Neutrophil (primary cell): Measurements from ENCODE around the gene GOLGA8A.
"Not testable (repeated sequence)": the region's sequence is repeated elsewhere in the genome, so short reads cannot be mapped to it uniquely, and the experiment has no call there.

ENCODE experiments used
- H3K27ac ChIP-seq: fragments of 200-600 bp; sonication (generic); 2 replicates; pipeline ENCODE4 v1.5.1; 2016; ENCODE audit warnings: mild to moderate bottlenecking, moderate library complexity
- H3K27me3 ChIP-seq: fragments of 200-600 bp; sonication (generic); 2 replicates; pipeline ENCODE4 v1.6.0; 2016; ENCODE audit warnings: mild to moderate bottlenecking
- H3K36me3 ChIP-seq: fragments of 200-600 bp; sonication (generic); 2 replicates; pipeline ENCODE4 v1.5.1; 2017
- H3K4me1 ChIP-seq, 2 experiments: fragments of 200-600 bp in 1 of 2; sonication (generic) in 1 of 2; 1 replicate in 1 of 2; 2 replicates in 1 of 2; pipeline versions ENCODE4 v1.5.1 to v1.6.1; 2013 to 2016; ENCODE audit warnings: low read depth in 1 of 2, low read length in 1 of 2, mild to moderate bottlenecking in 1 of 2, moderate library complexity in 1 of 2; ENCODE audit not compliant: control insufficient read depth in 1 of 2, insufficient read depth in 1 of 2
- H3K4me3 ChIP-seq, 2 experiments: fragments of 200-600 bp in 1 of 2; sonication (generic) in 1 of 2; 1 replicate in 1 of 2; 2 replicates in 1 of 2; pipeline ENCODE4 v1.5.1; 2013 to 2016; ENCODE audit warnings: low read depth in 1 of 2, low read length in 1 of 2, mild to moderate bottlenecking in 1 of 2, moderate library complexity in 1 of 2
- H3K9me3 ChIP-seq: fragments of 200-600 bp; sonication (generic); 2 replicates; pipeline ENCODE4 v1.5.1; 2016

The GOLGA8A gene

GRCh38 chr15:34409511-34409910, 28.1 kb downstream of the GOLGA8A start:
- H3K36me3 ChIP-seq, H3K4me1 ChIP-seq, H3K4me3 ChIP-seq, H3K27ac ChIP-seq, H3K9me3 ChIP-seq, H3K27me3 ChIP-seq: not testable (repeated sequence)

GRCh38 chr15:34408973-34409372, 28.6 kb downstream of the GOLGA8A start:
- not testable (repeated sequence) for H3K36me3 ChIP-seq, H3K27ac ChIP-seq, H3K27me3 ChIP-seq, H3K4me1 ChIP-seq, H3K9me3 ChIP-seq, H3K4me3 ChIP-seq

GRCh38 chr15:34403899-34404298, 33.7 kb downstream of the GOLGA8A start:
- not testable (repeated sequence) for H3K36me3 ChIP-seq, H3K27ac ChIP-seq, H3K4me3 ChIP-seq, H3K9me3 ChIP-seq, H3K4me1 ChIP-seq, H3K27me3 ChIP-seq

GRCh38 chr15:34403160-34403598, 34.4 kb downstream of the GOLGA8A start:
- not testable (repeated sequence) for H3K36me3 ChIP-seq, H3K4me1 ChIP-seq, H3K27me3 ChIP-seq, H3K9me3 ChIP-seq, H3K4me3 ChIP-seq, H3K27ac ChIP-seq

- not testable (repeated sequence) for H3K27ac ChIP-seq, H3K36me3 ChIP-seq, H3K9me3 ChIP-seq, H3K4me1 ChIP-seq, H3K27me3 ChIP-seq, H3K4me3 ChIP-seq
Observed at GRCh38 chr15:34397637-34398259, 39.9 kb downstream of the GOLGA8A start.

- H3K9me3 ChIP-seq, H3K4me3 ChIP-seq, H3K27ac ChIP-seq, H3K4me1 ChIP-seq, H3K36me3 ChIP-seq, H3K27me3 ChIP-seq: not testable (repeated sequence)
Observed at GRCh38 chr15:34392981-34393380, 44.6 kb downstream of the GOLGA8A start.

- not testable (repeated sequence) for H3K36me3 ChIP-seq, H3K27ac ChIP-seq, H3K27me3 ChIP-seq, H3K4me3 ChIP-seq, H3K9me3 ChIP-seq, H3K4me1 ChIP-seq
Observed at GRCh38 chr15:34389594-34390086, 48.0 kb downstream of the GOLGA8A start.
